ENCODE data around the gene EIF4G1. TPM values are rescaled to one million over a fixed set of nuclear protein-coding genes. Genes with fewer than 3 reads are reported as not detected.
"Not testable (repeated sequence)": the region's sequence is repeated elsewhere in the genome, so short reads cannot be mapped to it uniquely, and the experiment has no call there.

The EIF4G1 gene
- total RNA-seq, 1 donor from 2014 or later: 529 TPM

- Mint-ChIP-seq H3K27ac (ENCODE audit: unreplicated experiment) (no peak overlapping the region), H3K27me3 (ENCODE audit: low read depth) (peaks cover 5% of the 10 kb centered on the region), H3K36me3 (ENCODE audit: low read depth) (peaks cover 5% of the 10 kb centered on the region), H3K4me3 (peak overlapping the region; percentile 92), H3K4me1 (peaks cover 42% of the 10 kb centered on the region), H3K9me3 (no peaks in the 10 kb centered on the region)
- no peak for DNase-seq (ENCODE audit: low read depth, low spot score)
- no peak for TF ChIP-seq CTCF (conservative IDR thresholded peaks at IDR 0.05)
Measured at GRCh38 chr3:184338511-184338945, 24.1 kb downstream of the EIF4G1 start.

- Mint-ChIP-seq H3K36me3 (ENCODE audit: low read depth) (peaks cover 5% of the 10 kb centered on the region), H3K27me3 (ENCODE audit: low read depth) (peaks cover 5% of the 10 kb centered on the region), H3K4me1 (peaks cover 42% of the 10 kb centered on the region), H3K9me3 (no peaks in the 10 kb centered on the region), H3K27ac (ENCODE audit: unreplicated experiment) (peak overlapping the region; percentile 54), H3K4me3 (peak overlapping the region; percentile 58)
- no peak for TF ChIP-seq CTCF (conservative IDR thresholded peaks at IDR 0.05)
- DNase-seq (ENCODE audit: low read depth, low spot score): no peak
Measured at GRCh38 chr3:184339001-184339400, 24.6 kb downstream of the EIF4G1 start.

- peaks cover 42% of the 10 kb centered on the region for H3K4me1 Mint-ChIP-seq
- not testable (repeated sequence) for H3K4me3 Mint-ChIP-seq; H3K9me3 Mint-ChIP-seq; H3K36me3 Mint-ChIP-seq (ENCODE audit: low read depth); H3K27ac Mint-ChIP-seq (ENCODE audit: unreplicated experiment); H3K27me3 Mint-ChIP-seq (ENCODE audit: low read depth); DNase-seq (ENCODE audit: low read depth, low spot score)
Measured at GRCh38 chr3:184339451-184340135, 25.2 kb downstream of the EIF4G1 start.

- no peak for TF ChIP-seq CTCF (conservative IDR thresholded peaks at IDR 0.05)
- Mint-ChIP-seq H3K27me3 (ENCODE audit: low read depth) (peaks cover 5% of the 10 kb centered on the region), H3K36me3 (ENCODE audit: low read depth) (peaks cover 7% of the 10 kb centered on the region), H3K27ac (ENCODE audit: unreplicated experiment) (no peak overlapping the region), H3K4me1 (peaks cover 38% of the 10 kb centered on the region), H3K4me3 (no peak overlapping the region), H3K9me3 (no peaks in the 10 kb centered on the region)
- no peak for DNase-seq (ENCODE audit: low read depth, low spot score)
Measured at GRCh38 chr3:184341925-184342324, 27.5 kb downstream of the EIF4G1 start.

GRCh38 chr3:184343200-184343876 lies 28.9 kb downstream of the EIF4G1 start:
- Mint-ChIP-seq H3K4me1 (peaks cover 24% of the 10 kb centered on the region), H3K27me3 (ENCODE audit: low read depth) (no peaks in the 10 kb centered on the region), H3K27ac (ENCODE audit: unreplicated experiment) (no peak overlapping the region), H3K36me3 (ENCODE audit: low read depth) (peaks cover 7% of the 10 kb centered on the region), H3K9me3 (no peaks in the 10 kb centered on the region), H3K4me3 (no peak overlapping the region)
- DNase-seq (ENCODE audit: low read depth, low spot score): no peak
- TF ChIP-seq CTCF (conservative IDR thresholded peaks at IDR 0.05): no peak

All from neural crest cell (in vitro differentiated cells).